CD4-positive, alpha-beta T cell (primary cell): Measurements from ENCODE around the gene TBC1D7. TPM values are rescaled to one million over a fixed set of nuclear protein-coding genes. Genes with fewer than 3 reads are reported as not detected.
A peak's percentile ranks its signal among the peaks of the same experiment; 100 is the strongest.

Source experiments
- ATAC-seq: fragments of 200-7000 bp; cut with Tn5 transposase; one replicate; pipeline ENCODE4 v1.10.0; 2022; ENCODE audit warnings: mild to moderate bottlenecking; ENCODE audit not compliant: poor library complexity
- CTCF ChIA-PET: fragments of 350-600 bp; sonication (Branson Sonifier 250); formaldehyde crosslinking; loops from one replicate; lab custom pipeline; 2021; ENCODE audit warnings: antibody characterized with exemption, inconsistent platforms; lab: Charles Lee
- POLR2A ChIA-PET: fragments of 350-600 bp; sonication (Branson Sonifier 250); formaldehyde crosslinking; loops from one replicate; lab custom pipeline; 2021; ENCODE audit warnings: antibody characterized with exemption, inconsistent platforms; lab: Charles Lee
- DNase-seq, 14 experiments: peaks; one replicate each; pipeline ENCODE4 v3.0.0-alpha.2; 2013 to 2020; ENCODE audit warnings: mixed read lengths in 2 of 14
- H3K27ac ChIP-seq, 2 donors: one replicate each; pipeline versions ENCODE4 v1.5.1 to v1.7.0; 2013; ENCODE audit warnings: low read length in 2 of 2, low read depth in 1 of 2, mild to moderate bottlenecking in 1 of 2
- H3K27me3 ChIP-seq, 2 experiments: 1 replicate in 1 of 2; 2 replicates in 1 of 2; pipeline versions ENCODE4 v1.6.1 to v1.7.0; 2013; ENCODE audit warnings: low read length in 2 of 2, control low read depth in 1 of 2, mild to moderate bottlenecking in 1 of 2, moderate library complexity in 1 of 2; ENCODE audit not compliant: insufficient read depth in 2 of 2, control insufficient read depth in 1 of 2
- H3K36me3 ChIP-seq: one replicate; pipeline ENCODE4 v1.6.1; 2013; ENCODE audit warnings: low read length, control low read depth; ENCODE audit not compliant: insufficient read depth
- H3K4me1 ChIP-seq: one replicate; pipeline ENCODE4 v1.6.1; 2013; ENCODE audit warnings: low read length, control low read depth; ENCODE audit not compliant: insufficient read depth
- H3K4me3 ChIP-seq: one replicate; pipeline ENCODE4 v1.5.1; 2013; ENCODE audit warnings: mild to moderate bottlenecking, low read length, moderate library complexity
- H3K9me3 ChIP-seq, 2 experiments: 1 replicate in 1 of 2; 2 replicates in 1 of 2; pipeline versions ENCODE4 v1.6.1 to v1.7.0; 2013; ENCODE audit warnings: low read length in 2 of 2, mild to moderate bottlenecking in 2 of 2, control low read depth in 1 of 2, moderate library complexity in 1 of 2; ENCODE audit not compliant: control insufficient read depth in 1 of 2, insufficient read depth in 1 of 2
- H3K27ac Mint-ChIP-seq: one replicate; pipeline ENCODE4 v1.8.0; 2020; ENCODE audit warnings: mixed read lengths
- H3K27me3 Mint-ChIP-seq: one replicate; pipeline ENCODE4 v1.8.0; 2021; ENCODE audit warnings: mixed read lengths
- H3K36me3 Mint-ChIP-seq: one replicate; pipeline ENCODE4 v1.8.0; 2021; ENCODE audit warnings: low read depth, mixed read lengths
- H3K4me1 Mint-ChIP-seq: one replicate; pipeline ENCODE4 v1.8.0; 2021; ENCODE audit warnings: low read depth, mixed read lengths
- H3K4me3 Mint-ChIP-seq: one replicate; pipeline ENCODE4 v1.8.0; 2020; ENCODE audit warnings: mild to moderate bottlenecking, mixed read lengths
- H3K9me3 Mint-ChIP-seq: one replicate; pipeline ENCODE4 v1.8.0; 2020; ENCODE audit warnings: mixed read lengths
- CTCF ChIP-seq: fragments of 200-600 bp; IDR thresholded peaks from one replicate; pipeline ENCODE4 v1.8.0; 2022; ENCODE audit warnings: antibody characterized with exemption, mild to moderate bottlenecking
- intact Hi-C, 2 experiments: fragments of 100-400 bp; cut with DNase I in 1 of 2; cut with micrococcal nuclease in 1 of 2; formaldehyde crosslinking; loops; one replicate each; pipeline versions ENCODE4 v1.15.1 to v1.9.0; 2023 to 2025; cut with DNase I, micrococcal nuclease
- total RNA-seq, 174 experiments: library from RNA in 2 of 174; stranded (reverse) in 2 of 174; gene quantifications; one replicate each; pipeline ENCODE4 v1.2.3 and lab custom pipeline; 2021 to 2026

Gene TBC1D7
- total RNA-seq, 2 experiments from 2014 or later = 10.2 to 12.3 TPM

GRCh38 chr6:13262302-13263230, 65.8 kb downstream of the TBC1D7 start:
- Histone ChIP-seq H3K9me3 (no peaks in the 10 kb centered on the region), H3K4me1 (peaks cover 3% of the 10 kb centered on the region), H3K4me3 (no peak overlapping the region), H3K36me3 (no peaks in the 10 kb centered on the region), H3K27me3 (no peaks in the 10 kb centered on the region), H3K27ac (no peak overlapping the region)
- CTCF ChIA-PET = no interaction called here
- H3K27ac Mint-ChIP-seq = no peak overlapping the region
- ATAC-seq (no peak), DNase-seq (no peak)
- H3K4me3 Mint-ChIP-seq = no peak overlapping the region
- peaks cover 13% of the 10 kb centered on the region for H3K4me1 Mint-ChIP-seq
- POLR2A ChIA-PET = no interaction called here
- intact Hi-C loops = no loop called here
- no peak for TF ChIP-seq CTCF
- H3K27me3 Mint-ChIP-seq = no peaks in the 10 kb centered on the region
- no peaks in the 10 kb centered on the region for H3K36me3 Mint-ChIP-seq
- H3K9me3 Mint-ChIP-seq = no peaks in the 10 kb centered on the region

GRCh38 chr6:13261464-13261994, 66.8 kb downstream of the TBC1D7 start:
- Mint-ChIP-seq H3K27ac (no peak overlapping the region), H3K27me3 (no peaks in the 10 kb centered on the region), H3K9me3 (no peaks in the 10 kb centered on the region), H3K36me3 (no peaks in the 10 kb centered on the region), H3K4me3 (no peak overlapping the region), H3K4me1 (peaks cover 13% of the 10 kb centered on the region)
- DNase-seq = peak in 2 of 14 experiments; percentile 13 to 19
- intact Hi-C loops = no loop called here
- no peaks in the 10 kb centered on the region for H3K9me3 ChIP-seq
- POLR2A ChIA-PET = no interaction called here
- H3K27me3 ChIP-seq = no peaks in the 10 kb centered on the region
- ATAC-seq = peak; percentile 41
- H3K4me3 ChIP-seq = no peak overlapping the region
- H3K4me1 ChIP-seq = peaks cover 3% of the 10 kb centered on the region
- H3K27ac ChIP-seq = no peak overlapping the region
- CTCF ChIA-PET = no interaction called here
- TF ChIP-seq CTCF = no peak
- no peaks in the 10 kb centered on the region for H3K36me3 ChIP-seq

- TF ChIP-seq CTCF = no peak
- ChIA-PET CTCF (no interaction called here), POLR2A (no interaction called here)
- Histone ChIP-seq H3K27me3 (no peaks in the 10 kb centered on the region), H3K4me3 (no peak overlapping the region), H3K4me1 (peaks cover 3% of the 10 kb centered on the region), H3K36me3 (no peaks in the 10 kb centered on the region), H3K27ac (no peak overlapping the region), H3K9me3 (peaks cover 0 to 4% of the 10 kb centered on the region in 2 experiments)
- H3K4me3 Mint-ChIP-seq = no peak overlapping the region
- peaks cover 2% of the 10 kb centered on the region for H3K9me3 Mint-ChIP-seq
- no peaks in the 10 kb centered on the region for H3K36me3 Mint-ChIP-seq
- H3K27me3 Mint-ChIP-seq = no peaks in the 10 kb centered on the region
- peaks cover 13% of the 10 kb centered on the region for H3K4me1 Mint-ChIP-seq
- ATAC-seq (no peak), DNase-seq (no peak)
- intact Hi-C loops = no loop called here
- no peak overlapping the region for H3K27ac Mint-ChIP-seq
Measured at GRCh38 chr6:13260831-13261230, 67.5 kb downstream of the TBC1D7 start.
